ENCODE results near the gene SPIRE2. TPM values are rescaled to one million over a fixed set of nuclear protein-coding genes. Genes with fewer than 3 reads are reported as not detected.

SPIRE2 gene
- total RNA-seq, 1 donor = 0.72 TPM

DNA sequence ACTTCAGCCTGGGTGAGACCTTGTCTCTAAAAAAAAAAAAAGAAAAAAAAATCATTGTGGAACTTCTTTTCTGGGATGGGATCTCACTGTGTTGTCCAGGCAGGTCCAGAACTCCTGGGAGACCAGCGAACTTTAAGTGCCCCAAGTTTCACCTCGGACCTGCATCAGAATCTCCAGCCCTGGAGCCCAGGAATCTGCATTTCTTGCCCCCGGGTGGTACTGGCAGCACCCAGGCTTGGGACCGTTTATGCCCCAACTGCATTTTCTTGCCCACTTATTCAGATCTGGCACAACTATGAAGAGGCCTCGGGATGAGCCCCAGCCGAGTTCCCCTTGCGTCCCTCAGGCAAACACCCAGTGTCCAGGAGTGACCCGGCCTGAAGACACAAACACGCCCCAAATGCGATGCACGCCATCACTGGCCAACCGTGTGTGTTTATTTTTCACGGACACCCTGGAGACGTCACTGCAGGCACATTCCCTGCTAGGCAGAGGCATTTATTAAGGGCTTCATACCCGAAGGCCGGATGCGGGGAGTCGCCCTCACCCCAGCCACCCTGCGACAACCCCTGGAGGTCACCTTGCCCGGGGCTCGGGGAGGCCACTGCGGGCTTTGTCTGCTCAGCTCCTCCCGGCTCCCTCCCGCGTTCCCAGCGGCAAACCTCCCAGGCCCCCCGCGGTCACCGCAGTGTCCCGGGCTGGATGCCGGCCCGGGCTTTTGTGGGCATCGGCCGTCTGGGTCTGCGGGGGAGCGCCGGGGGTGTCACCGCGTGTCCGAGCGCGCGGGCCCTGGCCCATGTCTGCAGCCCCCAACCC lies 684 bp upstream of the SPIRE2 start:
- Histone ChIP-seq H3K4me1 (ENCODE audit: insufficient read depth, low read length) (peaks cover 12% of the 10 kb centered on the region), H3K36me3 (ENCODE audit: insufficient read depth, low read length) (no peaks in the 10 kb centered on the region), H2AFZ (ENCODE audit: low read length) (peak overlapping the region; percentile 70), H3K27ac (ENCODE audit: low read depth, low read length) (no peak overlapping the region), H3K27me3 (ENCODE audit: insufficient read depth, low read length) (no peaks in the 10 kb centered on the region), H4K20me1 (ENCODE audit: insufficient read depth, low read length) (peaks cover 7% of the 10 kb centered on the region), H3K79me2 (ENCODE audit: insufficient read depth, low read length) (no peaks in the 10 kb centered on the region), H3K4me2 (ENCODE audit: insufficient read depth, low read length) (peak overlapping the region; percentile 79), H3K4me3 (ENCODE audit: insufficient read depth, low read length) (peak overlapping the region; percentile 61), H3K9me3 (ENCODE audit: low read depth, low read length) (no peaks in the 10 kb centered on the region)
- DNase-seq (ENCODE audit: insufficient read length, low spot score, missing footprints) = peak; percentile 88
- TF ChIP-seq, protein P1, sequence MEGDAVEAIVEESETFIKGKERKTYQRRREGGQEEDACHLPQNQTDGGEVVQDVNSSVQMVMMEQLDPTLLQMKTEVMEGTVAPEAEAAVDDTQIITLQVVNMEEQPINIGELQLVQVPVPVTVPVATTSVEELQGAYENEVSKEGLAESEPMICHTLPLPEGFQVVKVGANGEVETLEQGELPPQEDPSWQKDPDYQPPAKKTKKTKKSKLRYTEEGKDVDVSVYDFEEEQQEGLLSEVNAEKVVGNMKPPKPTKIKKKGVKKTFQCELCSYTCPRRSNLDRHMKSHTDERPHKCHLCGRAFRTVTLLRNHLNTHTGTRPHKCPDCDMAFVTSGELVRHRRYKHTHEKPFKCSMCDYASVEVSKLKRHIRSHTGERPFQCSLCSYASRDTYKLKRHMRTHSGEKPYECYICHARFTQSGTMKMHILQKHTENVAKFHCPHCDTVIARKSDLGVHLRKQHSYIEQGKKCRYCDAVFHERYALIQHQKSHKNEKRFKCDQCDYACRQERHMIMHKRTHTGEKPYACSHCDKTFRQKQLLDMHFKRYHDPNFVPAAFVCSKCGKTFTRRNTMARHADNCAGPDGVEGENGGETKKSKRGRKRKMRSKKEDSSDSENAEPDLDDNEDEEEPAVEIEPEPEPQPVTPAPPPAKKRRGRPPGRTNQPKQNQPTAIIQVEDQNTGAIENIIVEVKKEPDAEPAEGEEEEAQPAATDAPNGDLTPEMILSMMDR (IDR thresholded peaks at IDR 0.05; ENCODE audit: extremely low read depth, low read depth, low read length) = no peak

DNA sequence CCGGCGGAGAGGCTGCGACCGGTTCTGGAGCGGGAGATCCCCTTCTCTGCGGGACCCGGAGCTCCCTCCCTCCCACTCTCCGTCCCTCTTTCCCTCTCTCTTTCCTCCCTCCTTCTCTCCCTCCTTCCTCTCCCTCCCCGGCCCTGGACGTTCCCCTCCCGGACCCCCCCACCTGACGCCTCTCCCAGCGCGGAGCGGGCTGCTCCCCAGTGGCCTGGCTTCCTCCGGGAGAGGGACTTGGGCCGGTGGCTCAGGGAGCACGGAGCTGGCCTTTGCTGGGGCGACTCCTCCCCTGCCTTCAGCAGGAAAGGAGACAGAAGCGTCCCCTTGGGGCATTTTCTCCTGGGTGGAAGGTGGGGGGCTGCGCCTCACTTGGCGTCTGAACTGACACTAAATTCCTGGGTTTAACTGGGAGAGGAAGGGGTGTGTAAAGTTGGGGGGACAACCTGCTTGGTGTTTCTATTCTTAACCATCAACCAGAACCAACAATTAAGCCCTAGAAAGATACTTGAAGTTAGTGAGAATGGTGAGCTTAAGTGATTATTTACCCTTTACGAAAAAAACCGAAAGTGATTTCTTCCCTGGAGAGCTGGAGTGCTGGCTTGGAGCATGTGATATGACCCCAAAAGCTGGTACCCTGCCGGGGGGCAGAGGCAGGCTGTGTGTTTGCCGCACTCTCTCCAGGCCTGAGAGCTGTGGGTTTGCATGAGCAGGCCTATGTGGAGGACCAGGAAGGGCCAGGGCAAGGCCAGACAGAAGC lies 775 bp downstream of the SPIRE2 start:
- H3K27ac ChIP-seq (ENCODE audit: low read depth, low read length) = no peak overlapping the region
- H3K4me1 ChIP-seq (ENCODE audit: insufficient read depth, low read length) = peaks cover 12% of the 10 kb centered on the region
- peaks cover 4% of the 10 kb centered on the region for H4K20me1 ChIP-seq (ENCODE audit: insufficient read depth, low read length)
- no peaks in the 10 kb centered on the region for H3K9me3 ChIP-seq (ENCODE audit: low read depth, low read length)
- H3K79me2 ChIP-seq (ENCODE audit: insufficient read depth, low read length) = no peaks in the 10 kb centered on the region
- peak overlapping the region; percentile 50 for H3K4me3 ChIP-seq (ENCODE audit: insufficient read depth, low read length)
- no peaks in the 10 kb centered on the region for H3K36me3 ChIP-seq (ENCODE audit: insufficient read depth, low read length)
- TF ChIP-seq, protein P1 (IDR thresholded peaks at IDR 0.05; ENCODE audit: extremely low read depth, low read depth, low read length) = no peak
- peak overlapping the region; percentile 53 for H3K4me2 ChIP-seq (ENCODE audit: insufficient read depth, low read length)
- H2AFZ ChIP-seq (ENCODE audit: low read length) = no peak overlapping the region
- H3K27me3 ChIP-seq (ENCODE audit: insufficient read depth, low read length) = no peaks in the 10 kb centered on the region
- DNase-seq (ENCODE audit: insufficient read length, low spot score, missing footprints) = peak; percentile 49

- H3K4me1 ChIP-seq (ENCODE audit: insufficient read depth, low read length) = peaks cover 12% of the 10 kb centered on the region
- no peaks in the 10 kb centered on the region for H3K9me3 ChIP-seq (ENCODE audit: low read depth, low read length)
- H4K20me1 ChIP-seq (ENCODE audit: insufficient read depth, low read length) = peaks cover 4% of the 10 kb centered on the region
- H3K27ac ChIP-seq (ENCODE audit: low read depth, low read length) = no peak overlapping the region
- no peak overlapping the region for H3K4me2 ChIP-seq (ENCODE audit: insufficient read depth, low read length)
- H3K36me3 ChIP-seq (ENCODE audit: insufficient read depth, low read length) = no peaks in the 10 kb centered on the region
- no peaks in the 10 kb centered on the region for H3K27me3 ChIP-seq (ENCODE audit: insufficient read depth, low read length)
- no peaks in the 10 kb centered on the region for H3K79me2 ChIP-seq (ENCODE audit: insufficient read depth, low read length)
- no peak overlapping the region for H3K4me3 ChIP-seq (ENCODE audit: insufficient read depth, low read length)
- no peak overlapping the region for H2AFZ ChIP-seq (ENCODE audit: low read length)
- peak; percentile 5 for DNase-seq (ENCODE audit: insufficient read length, low spot score, missing footprints)
- TF ChIP-seq, protein P1 (IDR thresholded peaks at IDR 0.05; ENCODE audit: extremely low read depth, low read depth, low read length) = no peak
Observed at GRCh38 chr16:89829630-89830437, 1.6 kb downstream of the SPIRE2 start.

All from osteoblast (primary cell).